ENCODE measurements around the gene DLGAP3. TPM values are rescaled to one million over a fixed set of nuclear protein-coding genes. Genes with fewer than 3 reads are reported as not detected.

DLGAP3 gene
- total RNA-seq, 1 donor from 2014 or later, result 44.8 TPM

GRCh38 chr1:34924759-34925555 is 4.5 kb downstream of the DLGAP3 start:
- peaks cover 34% of the 10 kb centered on the region for H3K4me1 Mint-ChIP-seq (ENCODE audit: low read depth, unreplicated experiment)
- peaks cover 5% of the 10 kb centered on the region for H3K27me3 Mint-ChIP-seq (ENCODE audit: unreplicated experiment)

GRCh38 chr1:34923490-34923889 is 6.0 kb downstream of the DLGAP3 start:
- no peak for TF ChIP-seq CTCF (IDR thresholded peaks at IDR 0.05; ENCODE audit: partially characterized antibody, unreplicated experiment)
- H3K4me3 Mint-ChIP-seq (ENCODE audit: unreplicated experiment), result peak overlapping the region; percentile 48
- H3K4me1 Mint-ChIP-seq (ENCODE audit: low read depth, unreplicated experiment), result peaks cover 32% of the 10 kb centered on the region
- no peak for DNase-seq
- peak overlapping the region; percentile 71 for H3K27ac Mint-ChIP-seq (ENCODE audit: unreplicated experiment)
- H3K27me3 Mint-ChIP-seq (ENCODE audit: unreplicated experiment), result peaks cover 5% of the 10 kb centered on the region
- no peaks in the 10 kb centered on the region for H3K9me3 Mint-ChIP-seq (ENCODE audit: unreplicated experiment)
- no peaks in the 10 kb centered on the region for H3K36me3 Mint-ChIP-seq (ENCODE audit: unreplicated experiment)

More at GRCh38 chr1:34924759-34925555, 4.5 kb downstream of the DLGAP3 start:
- Mint-ChIP-seq H3K36me3 (ENCODE audit: unreplicated experiment) (peaks cover 4% of the 10 kb centered on the region), H3K27ac (ENCODE audit: unreplicated experiment) (no peak overlapping the region), H3K4me3 (ENCODE audit: unreplicated experiment) (peak overlapping the region; percentile 44), H3K9me3 (ENCODE audit: unreplicated experiment) (peaks cover 4% of the 10 kb centered on the region)
- no peak for DNase-seq
- no peak for TF ChIP-seq CTCF (IDR thresholded peaks at IDR 0.05; ENCODE audit: partially characterized antibody, unreplicated experiment)

- Mint-ChIP-seq H3K27ac (ENCODE audit: unreplicated experiment) (no peak overlapping the region), H3K27me3 (ENCODE audit: unreplicated experiment) (peaks cover 3% of the 10 kb centered on the region), H3K4me1 (ENCODE audit: low read depth, unreplicated experiment) (peaks cover 18% of the 10 kb centered on the region), H3K4me3 (ENCODE audit: unreplicated experiment) (peak overlapping the region; percentile 32), H3K9me3 (ENCODE audit: unreplicated experiment) (no peaks in the 10 kb centered on the region), H3K36me3 (ENCODE audit: unreplicated experiment) (no peaks in the 10 kb centered on the region)
- peak; percentile 54 for DNase-seq
- TF ChIP-seq CTCF (IDR thresholded peaks at IDR 0.05; ENCODE audit: partially characterized antibody, unreplicated experiment), result no peak
Observed at GRCh38 chr1:34918977-34919561, 10.4 kb downstream of the DLGAP3 start.

GRCh38 chr1:34918386-34918976 is 11.0 kb downstream of the DLGAP3 start:
- no peak for TF ChIP-seq CTCF (IDR thresholded peaks at IDR 0.05; ENCODE audit: partially characterized antibody, unreplicated experiment)
- no peaks in the 10 kb centered on the region for H3K9me3 Mint-ChIP-seq (ENCODE audit: unreplicated experiment)
- peaks cover 3% of the 10 kb centered on the region for H3K27me3 Mint-ChIP-seq (ENCODE audit: unreplicated experiment)
- H3K27ac Mint-ChIP-seq (ENCODE audit: unreplicated experiment), result no peak overlapping the region
- H3K4me3 Mint-ChIP-seq (ENCODE audit: unreplicated experiment), result no peak overlapping the region
- DNase-seq, result no peak
- H3K36me3 Mint-ChIP-seq (ENCODE audit: unreplicated experiment), result no peaks in the 10 kb centered on the region
- H3K4me1 Mint-ChIP-seq (ENCODE audit: low read depth, unreplicated experiment), result peaks cover 13% of the 10 kb centered on the region

- Mint-ChIP-seq H3K9me3 (ENCODE audit: unreplicated experiment) (peaks cover 1% of the 10 kb centered on the region), H3K27me3 (ENCODE audit: unreplicated experiment) (peaks cover 5% of the 10 kb centered on the region), H3K4me3 (ENCODE audit: unreplicated experiment) (no peak overlapping the region), H3K36me3 (ENCODE audit: unreplicated experiment) (no peaks in the 10 kb centered on the region), H3K27ac (ENCODE audit: unreplicated experiment) (no peak overlapping the region), H3K4me1 (ENCODE audit: low read depth, unreplicated experiment) (peaks cover 6% of the 10 kb centered on the region)
- DNase-seq, result no peak
- TF ChIP-seq CTCF (IDR thresholded peaks at IDR 0.05; ENCODE audit: partially characterized antibody, unreplicated experiment), result no peak
Observed at GRCh38 chr1:34917017-34917416, 12.4 kb downstream of the DLGAP3 start.
